ENCODE results near the gene DDI1.
"Not testable (repeated sequence)": the region's sequence is repeated elsewhere in the genome, so short reads cannot be mapped to it uniquely, and the experiment has no call there.

DDI1 gene

GRCh38 chr11:104036995-104037394 lies 555 bp downstream of the DDI1 start:
- H3K27me3 ChIP-seq = no peaks in the 10 kb centered on the region
- no peak overlapping the region for H3K4me3 ChIP-seq
- no peaks in the 10 kb centered on the region for H3K4me1 ChIP-seq
- no peaks in the 10 kb centered on the region for H4K20me1 ChIP-seq
- no peak overlapping the region for H3K4me2 ChIP-seq
- H3K36me3 ChIP-seq = no peaks in the 10 kb centered on the region
- no peaks in the 10 kb centered on the region for H3K9me3 ChIP-seq
- no peak overlapping the region for H3K27ac ChIP-seq
- no peak overlapping the region for H3K9ac ChIP-seq
- TF ChIP-seq Cebpa-rat (IDR thresholded peaks at IDR 0.05) = no peak

DNA sequence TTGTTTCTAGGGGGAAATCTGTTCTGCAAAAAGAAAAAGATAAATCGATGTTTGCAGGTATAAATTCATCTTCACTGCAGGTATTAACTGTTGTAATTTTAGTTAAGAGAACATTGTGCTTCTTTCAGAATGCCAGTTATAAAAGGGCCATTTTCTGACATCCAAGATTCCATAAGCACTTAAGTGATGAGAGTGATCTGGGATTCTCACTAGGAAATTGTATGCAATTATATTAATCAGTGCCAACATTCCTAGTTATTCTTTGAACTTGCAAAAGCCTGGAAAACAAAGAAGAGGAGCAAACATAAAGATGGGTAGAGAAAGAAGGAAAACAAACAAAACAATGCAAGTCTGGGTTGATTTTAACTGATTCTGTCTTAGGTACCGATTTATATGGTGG lies 5.4 kb downstream of the DDI1 start:
- Histone ChIP-seq H3K36me3 (no peaks in the 10 kb centered on the region), H3K27ac (no peak overlapping the region)
- no peak for TF ChIP-seq Cebpa-rat (IDR thresholded peaks at IDR 0.05)

DNA sequence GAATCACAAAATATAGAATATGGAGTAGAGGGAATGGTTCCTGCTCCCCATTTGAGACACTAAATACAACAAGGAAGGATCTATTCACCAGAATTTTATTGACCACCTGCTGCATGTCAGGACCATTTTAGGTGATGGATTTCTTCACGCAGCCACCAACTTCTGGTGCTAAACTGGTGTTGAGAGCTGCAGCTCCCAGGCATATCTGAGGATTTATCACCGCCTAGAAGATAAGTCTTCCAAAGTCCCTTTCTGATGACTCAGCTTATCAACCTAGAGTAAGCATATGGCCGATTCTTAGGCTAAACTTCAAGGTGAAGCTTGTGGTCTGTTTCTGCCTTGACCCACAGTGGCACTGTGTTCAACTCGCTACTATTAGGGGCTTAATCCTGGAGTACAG lies 6.7 kb downstream of the DDI1 start:
- Histone ChIP-seq H3K36me3 (no peaks in the 10 kb centered on the region), H3K4me3 (no peak overlapping the region), H3K4me1 (no peaks in the 10 kb centered on the region), H3K4me2 (no peak overlapping the region), H3K27ac (no peak overlapping the region), H3K9ac (no peak overlapping the region), H4K20me1 (no peaks in the 10 kb centered on the region), H3K27me3 (no peaks in the 10 kb centered on the region), H3K9me3 (no peaks in the 10 kb centered on the region)
- no peak for TF ChIP-seq Cebpa-rat (IDR thresholded peaks at IDR 0.05)

More for the DNA sequence above, 5.4 kb downstream of the DDI1 start:
- no peak overlapping the region for H3K4me2 ChIP-seq
- no peak overlapping the region for H3K9ac ChIP-seq
- no peak overlapping the region for H3K4me3 ChIP-seq
- H3K4me1 ChIP-seq = no peaks in the 10 kb centered on the region
- no peaks in the 10 kb centered on the region for H3K9me3 ChIP-seq
- H3K27me3 ChIP-seq = no peaks in the 10 kb centered on the region
- H4K20me1 ChIP-seq = no peaks in the 10 kb centered on the region

- Histone ChIP-seq H3K27ac (no peak overlapping the region), H3K27me3 (no peaks in the 10 kb centered on the region), H3K9me3 (no peaks in the 10 kb centered on the region), H3K9ac (no peak overlapping the region), H3K4me2 (no peak overlapping the region), H4K20me1 (no peaks in the 10 kb centered on the region), H3K4me1 (no peaks in the 10 kb centered on the region), H3K4me3 (no peak overlapping the region), H3K36me3 (no peaks in the 10 kb centered on the region)
- TF ChIP-seq Cebpa-rat (IDR thresholded peaks at IDR 0.05) = no peak
Measured at GRCh38 chr11:104043678-104044239, 7.3 kb downstream of the DDI1 start.

DNA sequence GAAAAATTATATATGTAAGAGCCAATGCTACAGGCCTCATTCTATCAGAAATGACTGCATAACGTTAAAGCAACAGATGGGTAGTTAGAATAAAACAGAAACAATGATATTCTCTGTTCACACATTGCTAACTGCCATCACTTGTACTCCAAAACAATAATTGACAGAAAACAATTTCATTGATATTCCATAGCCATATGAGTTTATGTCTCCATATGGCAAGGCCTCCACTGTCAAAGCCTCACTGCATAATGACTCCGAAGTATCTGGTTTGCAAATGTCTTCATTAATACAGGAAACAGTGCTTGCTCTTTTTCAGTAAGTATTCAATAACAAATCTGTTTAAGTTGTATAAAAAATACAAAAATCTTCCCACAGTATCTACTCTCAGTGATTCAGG lies 9.9 kb downstream of the DDI1 start:
- Histone ChIP-seq H3K4me2 (no peak overlapping the region), H3K36me3 (no peaks in the 10 kb centered on the region), H3K9ac (no peak overlapping the region), H3K27ac (no peak overlapping the region), H3K4me1 (no peaks in the 10 kb centered on the region), H4K20me1 (no peaks in the 10 kb centered on the region), H3K4me3 (no peak overlapping the region), H3K27me3 (no peaks in the 10 kb centered on the region), H3K9me3 (no peaks in the 10 kb centered on the region)
- no peak for TF ChIP-seq Cebpa-rat (IDR thresholded peaks at IDR 0.05)

GRCh38 chr11:104046858-104047257 lies 10.4 kb downstream of the DDI1 start:
- not testable (repeated sequence) for H3K4me3 ChIP-seq, H3K4me1 ChIP-seq, H3K36me3 ChIP-seq, H4K20me1 ChIP-seq, H3K27ac ChIP-seq, H3K9me3 ChIP-seq, H3K9ac ChIP-seq, H3K27me3 ChIP-seq, H3K4me2 ChIP-seq

DNA sequence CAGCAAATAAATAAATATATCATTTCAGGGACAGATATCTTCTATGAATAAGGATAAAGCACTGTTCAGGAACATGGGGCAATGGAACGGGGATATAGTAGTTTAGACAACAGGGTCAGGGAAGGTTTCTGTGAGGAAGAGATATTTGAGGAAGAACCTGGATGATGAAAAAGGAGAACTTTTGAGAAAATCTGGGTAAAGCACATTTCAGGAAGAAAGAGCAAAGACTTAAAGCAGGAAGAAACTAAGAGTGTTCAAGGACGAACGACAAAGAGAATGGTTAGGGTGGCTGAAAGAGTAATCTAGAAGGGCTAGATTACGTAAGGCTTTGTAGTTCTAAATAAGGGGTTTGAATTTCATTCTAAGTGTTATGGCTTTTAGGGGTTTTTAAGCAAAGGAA lies 12.7 kb downstream of the DDI1 start:
- Histone ChIP-seq H3K4me3 (no peak overlapping the region), H3K27ac (no peak overlapping the region), H3K4me2 (no peak overlapping the region), H3K9ac (no peak overlapping the region), H3K4me1 (no peaks in the 10 kb centered on the region), H4K20me1 (no peaks in the 10 kb centered on the region), H3K9me3 (no peaks in the 10 kb centered on the region), H3K27me3 (no peaks in the 10 kb centered on the region), H3K36me3 (no peaks in the 10 kb centered on the region)
- no peak for TF ChIP-seq Cebpa-rat (IDR thresholded peaks at IDR 0.05)

GRCh38 chr11:104051778-104052177 lies 15.3 kb downstream of the DDI1 start:
- H4K20me1 ChIP-seq = no peaks in the 10 kb centered on the region
- no peak overlapping the region for H3K4me2 ChIP-seq
- no peaks in the 10 kb centered on the region for H3K27me3 ChIP-seq
- TF ChIP-seq Cebpa-rat (IDR thresholded peaks at IDR 0.05) = no peak
- H3K9me3 ChIP-seq = no peaks in the 10 kb centered on the region
- no peak overlapping the region for H3K4me3 ChIP-seq
- no peak overlapping the region for H3K9ac ChIP-seq
- no peaks in the 10 kb centered on the region for H3K36me3 ChIP-seq
- no peaks in the 10 kb centered on the region for H3K4me1 ChIP-seq
- no peak overlapping the region for H3K27ac ChIP-seq

DNA sequence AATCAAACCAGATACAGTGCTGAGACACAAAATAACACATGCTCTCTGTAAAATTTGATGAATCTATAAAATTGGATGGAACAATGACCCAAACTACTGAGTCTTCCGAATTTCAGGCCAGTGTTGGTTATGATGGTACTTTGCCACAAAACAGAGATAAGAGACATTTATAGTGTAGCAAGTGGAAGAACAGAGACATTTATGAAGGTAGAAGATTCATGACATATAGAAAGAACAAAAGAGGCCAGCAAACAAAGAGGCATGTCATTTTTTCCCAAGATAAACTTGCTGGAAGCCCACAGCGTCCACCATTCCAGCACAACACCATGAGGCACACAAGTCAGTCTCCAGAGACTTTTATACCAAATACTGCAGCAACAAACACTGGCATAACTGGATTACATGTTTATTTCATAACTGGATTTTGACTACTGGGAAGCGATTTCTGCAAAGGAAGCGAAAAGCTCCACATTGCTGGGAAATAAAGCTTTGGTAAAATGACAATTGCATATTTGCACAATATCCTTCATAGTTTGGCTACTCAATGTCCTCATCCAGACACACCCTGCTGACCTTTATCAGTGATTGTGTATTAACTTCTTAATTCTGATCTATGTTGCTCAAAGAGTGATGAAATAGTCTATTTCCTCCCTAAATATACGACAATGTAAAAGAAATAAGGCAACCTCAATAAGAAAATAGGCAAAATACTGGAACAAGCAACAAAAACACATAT lies 17.5 kb downstream of the DDI1 start:
- TF ChIP-seq Cebpa-rat (IDR thresholded peaks at IDR 0.05) = no peak
- no peak overlapping the region for H3K27ac ChIP-seq
- H3K9me3 ChIP-seq = no peaks in the 10 kb centered on the region
- no peak overlapping the region for H3K4me3 ChIP-seq
- no peak overlapping the region for H3K4me2 ChIP-seq
- H4K20me1 ChIP-seq = no peaks in the 10 kb centered on the region
- H3K27me3 ChIP-seq = no peaks in the 10 kb centered on the region
- H3K9ac ChIP-seq = no peak overlapping the region
- H3K4me1 ChIP-seq = no peaks in the 10 kb centered on the region
- H3K36me3 ChIP-seq = no peaks in the 10 kb centered on the region

- TF ChIP-seq Cebpa-rat (IDR thresholded peaks at IDR 0.05) = no peak
Measured at GRCh38 chr11:104054911-104055529, 18.6 kb downstream of the DDI1 start.

More at GRCh38 chr11:104054911-104055529, 18.6 kb downstream of the DDI1 start:
- Histone ChIP-seq H3K4me1 (no peaks in the 10 kb centered on the region), H3K4me2 (no peak overlapping the region), H3K9ac (no peak overlapping the region), H3K9me3 (no peaks in the 10 kb centered on the region), H3K36me3 (no peaks in the 10 kb centered on the region), H3K27ac (no peak overlapping the region), H3K4me3 (no peak overlapping the region), H4K20me1 (no peaks in the 10 kb centered on the region), H3K27me3 (no peaks in the 10 kb centered on the region)
